ENCODE results near the gene ANAPC13. TPM values are rescaled to one million over a fixed set of nuclear protein-coding genes. Genes with fewer than 3 reads are reported as not detected.

ANAPC13 gene
- total RNA-seq, 3 donors from 2014 or later (not counting 1 experiment from before 2014, with no cell fraction given): 16.1 to 20.4 (median 16.6) TPM

GRCh38 chr3:134472831-134473230 lies 13.0 kb downstream of the ANAPC13 start:
- ATAC-seq (no peak), DNase-seq (no peak)
- Mint-ChIP-seq H3K36me3 (peaks cover 7% of the 10 kb centered on the region), H3K27me3 (ENCODE audit: low read depth in 2 of 2) (no peaks in the 10 kb centered on the region), H3K4me3 (no peak overlapping the region), H3K27ac (no peak overlapping the region), H3K9me3 (no peaks in the 10 kb centered on the region), H3K4me1 (no peaks in the 10 kb centered on the region)
- Histone ChIP-seq H3K4me3 (ENCODE audit: low read length) (no peak overlapping the region), H3K36me3 (ENCODE audit: control insufficient read depth, insufficient read depth, low read length) (peaks cover 24% of the 10 kb centered on the region), H3K9me3 (ENCODE audit: control insufficient read depth, insufficient read depth, low read length) (no peaks in the 10 kb centered on the region), H3K27me3 (ENCODE audit: control insufficient read depth, insufficient read depth, low read length) (no peaks in the 10 kb centered on the region), H3K27ac (ENCODE audit: low read length) (no peak overlapping the region), H3K4me1 (ENCODE audit: control insufficient read depth, insufficient read depth, low read length) (no peaks in the 10 kb centered on the region)
- intact Hi-C loops (cut with micrococcal nuclease): loop anchor here (5.0 kb wide), 1 partner anchor 541 kb away; no protein-coding TSS in a partner anchor
- no peak for TF ChIP-seq CTCF (IDR thresholded peaks at IDR 0.05)
- over 99% methylated on average over 6 of the region's 6 CpGs for WGBS (ENCODE audit: insufficient coverage)

- no peaks in the 10 kb centered on the region for H3K36me3 Mint-ChIP-seq
- ATAC-seq: no peak
- intact Hi-C loops (cut with micrococcal nuclease): loop anchor here (5.0 kb wide), 1 partner anchor 539 kb away; no protein-coding TSS in a partner anchor
- no peak overlapping the region for H3K4me3 Mint-ChIP-seq
- 87% methylated on average over 6 of the region's 8 CpGs for WGBS (ENCODE audit: insufficient coverage)
- H3K4me1 Mint-ChIP-seq: no peaks in the 10 kb centered on the region
- Histone ChIP-seq H3K4me3 (ENCODE audit: low read length) (no peak overlapping the region), H3K27me3 (ENCODE audit: control insufficient read depth, insufficient read depth, low read length) (no peaks in the 10 kb centered on the region), H3K27ac (ENCODE audit: low read length) (no peak overlapping the region), H3K36me3 (ENCODE audit: control insufficient read depth, insufficient read depth, low read length) (peaks cover 13% of the 10 kb centered on the region), H3K4me1 (ENCODE audit: control insufficient read depth, insufficient read depth, low read length) (no peaks in the 10 kb centered on the region), H3K9me3 (ENCODE audit: control insufficient read depth, insufficient read depth, low read length) (no peaks in the 10 kb centered on the region)
- no peak overlapping the region for H3K27ac Mint-ChIP-seq
- DNase-seq: no peak
- H3K27me3 Mint-ChIP-seq (ENCODE audit: low read depth in 2 of 2): no peaks in the 10 kb centered on the region
- no peaks in the 10 kb centered on the region for H3K9me3 Mint-ChIP-seq
- TF ChIP-seq CTCF (IDR thresholded peaks at IDR 0.05): no peak
These were observed 14.1 kb downstream of the ANAPC13 start for GRCh38 chr3:134471521-134472193.

DNA sequence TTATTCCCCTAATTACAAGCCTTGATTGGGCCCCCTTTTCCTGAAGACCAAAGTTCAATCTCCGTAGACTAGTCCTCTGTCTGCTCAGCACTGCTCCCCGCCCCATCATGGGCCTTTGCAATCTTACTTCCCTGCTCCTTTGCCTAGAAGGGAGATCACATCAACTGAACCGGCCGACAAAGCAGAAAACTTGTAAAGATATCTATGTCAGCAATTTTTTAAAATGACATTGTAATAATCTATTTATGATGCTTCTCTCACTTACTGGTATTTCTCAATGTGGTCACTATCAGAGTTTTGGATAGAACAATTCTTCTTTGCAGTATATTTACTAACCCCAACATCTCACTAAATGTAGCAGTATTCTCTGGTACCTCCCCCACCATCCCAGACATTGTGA lies 17.3 kb downstream of the ANAPC13 start:
- Histone ChIP-seq H3K36me3 (ENCODE audit: control insufficient read depth, insufficient read depth, low read length) (no peaks in the 10 kb centered on the region), H3K4me1 (ENCODE audit: control insufficient read depth, insufficient read depth, low read length) (no peaks in the 10 kb centered on the region), H3K9me3 (ENCODE audit: control insufficient read depth, insufficient read depth, low read length) (no peaks in the 10 kb centered on the region), H3K27me3 (ENCODE audit: control insufficient read depth, insufficient read depth, low read length) (no peaks in the 10 kb centered on the region), H3K27ac (ENCODE audit: low read length) (no peak overlapping the region), H3K4me3 (ENCODE audit: low read length) (no peak overlapping the region)
- Mint-ChIP-seq H3K9me3 (no peaks in the 10 kb centered on the region), H3K27ac (no peak overlapping the region), H3K27me3 (ENCODE audit: low read depth in 2 of 2) (no peaks in the 10 kb centered on the region), H3K4me1 (no peaks in the 10 kb centered on the region), H3K4me3 (no peak overlapping the region), H3K36me3 (no peaks in the 10 kb centered on the region)
- DNase-seq (no peak), ATAC-seq (no peak)
- no peak for TF ChIP-seq CTCF (IDR thresholded peaks at IDR 0.05)
- 99% methylated on average over 4 of the region's 4 CpGs for WGBS (ENCODE audit: insufficient coverage)
- intact Hi-C loops (cut with micrococcal nuclease): no loop called here

GRCh38 chr3:134466331-134466730 lies 19.5 kb downstream of the ANAPC13 start:
- intact Hi-C loops (cut with micrococcal nuclease): no loop called here
- H3K27ac Mint-ChIP-seq: no peak overlapping the region
- ATAC-seq (no peak), DNase-seq (no peak)
- H3K27me3 ChIP-seq (ENCODE audit: control insufficient read depth, insufficient read depth, low read length): no peaks in the 10 kb centered on the region
- H3K27ac ChIP-seq (ENCODE audit: low read length): no peak overlapping the region
- H3K36me3 ChIP-seq (ENCODE audit: control insufficient read depth, insufficient read depth, low read length): no peaks in the 10 kb centered on the region
- no CpG with 5 or more reads among the region's 1 CpG for WGBS (ENCODE audit: insufficient coverage)
- no peak overlapping the region for H3K4me3 Mint-ChIP-seq
- H3K9me3 ChIP-seq (ENCODE audit: control insufficient read depth, insufficient read depth, low read length): no peaks in the 10 kb centered on the region
- peaks cover 6 to 15% of the 10 kb centered on the region in 2 donors for H3K27me3 Mint-ChIP-seq (ENCODE audit: low read depth in 2 of 2)
- no peaks in the 10 kb centered on the region for H3K4me1 ChIP-seq (ENCODE audit: control insufficient read depth, insufficient read depth, low read length)
- H3K9me3 Mint-ChIP-seq: no peaks in the 10 kb centered on the region
- H3K4me1 Mint-ChIP-seq: no peaks in the 10 kb centered on the region
- no peaks in the 10 kb centered on the region for H3K36me3 Mint-ChIP-seq
- no peak overlapping the region for H3K4me3 ChIP-seq (ENCODE audit: low read length)
- no peak for TF ChIP-seq CTCF (IDR thresholded peaks at IDR 0.05)
